ENCODE results near the gene PRODH2.

Gene PRODH2

DNA sequence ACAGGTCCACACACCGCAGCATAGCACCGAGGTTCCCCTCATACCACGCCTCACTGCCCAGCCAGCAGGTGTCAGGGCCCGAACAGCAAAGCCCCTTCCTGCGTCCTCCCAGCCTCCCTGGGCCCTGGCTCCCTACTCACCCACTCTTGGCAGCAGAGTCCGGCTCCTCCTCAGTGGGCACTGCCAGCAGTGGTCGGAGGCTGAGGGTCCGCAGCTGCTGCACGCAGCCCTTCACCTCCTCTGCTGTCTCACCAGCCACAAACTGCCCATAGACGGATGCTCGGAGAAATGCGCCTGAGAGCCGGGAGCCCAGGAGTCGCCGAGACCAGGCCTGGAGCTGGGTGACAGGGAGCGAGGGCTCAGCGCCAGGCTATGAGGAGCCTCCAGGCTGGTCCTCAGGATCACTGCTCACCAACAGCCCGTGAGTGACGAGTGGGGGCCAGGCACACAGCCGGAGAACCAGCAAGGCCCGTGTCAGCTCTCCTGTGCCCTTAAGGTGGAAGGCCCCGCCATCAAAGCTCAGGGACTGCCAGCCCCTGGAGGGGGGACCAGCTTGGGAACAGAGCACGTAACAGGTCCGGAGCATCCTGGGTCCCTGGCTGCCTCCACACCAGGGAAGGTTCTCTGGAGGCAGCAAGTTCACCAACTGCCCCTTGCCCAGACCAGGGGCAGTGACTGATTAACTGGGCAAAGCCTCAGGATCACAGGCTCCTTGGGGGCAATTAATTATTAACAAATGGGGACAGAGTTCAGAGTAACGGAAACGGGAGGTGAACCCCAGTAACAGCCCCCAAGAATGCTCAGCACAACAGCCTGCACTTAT, at the start of gene PRODH2:
Gene PRODH2 (minus strand): TSS at position 626 of the 823 bp plus-strand sequence. CDS start 40 bp downstream, at position 586.
- DNase-seq = no peak

DNA sequence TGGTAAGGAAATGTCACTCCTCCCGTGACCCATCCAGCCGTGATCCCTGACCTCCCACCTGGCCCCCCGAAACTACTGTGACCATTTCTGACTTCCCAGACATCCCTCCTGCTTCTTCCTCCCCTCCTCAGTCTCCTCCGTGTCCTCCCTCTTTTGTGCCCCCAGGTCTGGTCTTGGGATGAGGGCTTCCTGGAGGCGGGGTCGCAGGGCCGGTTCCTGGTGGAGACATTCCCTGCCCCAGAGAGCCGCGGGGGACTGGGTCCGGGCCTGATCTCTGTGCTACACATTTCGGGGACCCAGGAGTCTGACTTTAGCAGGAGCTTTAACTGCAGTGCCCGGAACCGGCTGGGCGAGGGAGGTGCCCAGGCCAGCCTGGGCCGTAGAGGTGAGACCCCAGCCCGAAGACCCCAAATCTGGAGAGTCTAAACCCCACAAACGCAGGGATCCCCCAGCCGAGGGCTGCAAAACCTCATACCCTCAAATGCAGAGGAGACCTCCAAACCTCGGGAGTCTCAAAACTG, 49.1 kb upstream of the PRODH2 start:
- DNase-seq = no peak

DNA sequence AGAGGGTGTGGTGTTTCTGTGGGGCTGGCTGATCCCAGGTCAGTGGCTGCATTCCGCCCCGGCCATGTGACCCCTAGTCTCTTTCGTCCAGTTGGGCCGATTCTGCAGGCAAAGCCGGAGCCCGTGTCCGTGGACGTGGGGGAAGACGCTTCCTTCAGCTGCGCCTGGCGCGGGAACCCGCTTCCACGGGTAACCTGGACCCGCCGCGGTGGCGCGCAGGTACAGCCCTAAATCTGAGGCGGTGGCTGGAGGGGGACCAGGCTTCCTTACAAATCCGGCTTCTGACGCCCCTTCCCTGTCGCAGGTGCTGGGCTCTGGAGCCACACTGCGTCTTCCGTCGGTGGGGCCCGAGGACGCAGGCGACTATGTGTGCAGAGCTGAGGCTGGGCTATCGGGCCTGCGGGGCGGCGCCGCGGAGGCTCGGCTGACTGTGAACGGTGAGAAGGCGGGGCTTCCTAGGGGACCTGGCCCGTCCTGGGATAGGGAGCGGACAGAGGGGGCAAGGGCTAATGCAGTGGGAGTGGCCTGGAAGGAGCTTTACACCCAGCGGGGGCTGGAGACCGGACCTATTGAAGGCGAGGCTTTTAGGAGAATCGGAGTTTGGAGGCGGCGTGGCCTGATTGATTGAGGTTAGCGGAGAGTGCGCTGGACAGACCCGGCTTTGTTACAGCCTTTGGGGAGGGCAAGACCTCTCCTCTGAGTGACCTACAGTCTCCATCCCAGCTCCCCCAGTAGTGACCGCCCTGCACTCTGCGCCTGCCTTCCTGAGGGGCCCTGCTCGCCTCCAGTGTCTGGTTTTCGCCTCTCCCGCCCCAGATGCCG, 48.4 kb upstream of the PRODH2 start:
- DNase-seq = no peak

GRCh38 chr19:35860436-35860817, 47.8 kb upstream of the PRODH2 start:
- no peak for DNase-seq

GRCh38 chr19:35859414-35859813, 46.8 kb upstream of the PRODH2 start:
- no peak for DNase-seq

DNA sequence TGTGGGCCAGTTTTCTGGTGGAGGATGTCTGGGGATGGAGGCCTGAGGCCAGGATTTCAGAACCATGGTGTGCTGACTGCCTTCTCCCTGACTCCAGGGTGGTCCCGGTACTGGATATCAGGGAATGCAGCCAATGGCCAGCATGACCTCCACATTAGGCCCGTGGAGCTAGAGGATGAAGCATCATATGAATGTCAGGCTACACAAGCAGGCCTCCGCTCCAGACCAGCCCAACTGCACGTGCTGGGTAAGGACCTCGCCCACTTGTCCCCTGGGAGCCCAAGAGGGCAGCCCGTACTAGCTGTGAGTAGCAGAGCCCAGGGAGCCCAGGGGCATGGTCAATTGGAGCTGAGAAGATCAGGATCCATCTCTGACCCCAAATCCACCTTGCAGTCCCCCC, 45.7 kb upstream of the PRODH2 start:
- no peak for DNase-seq

- no peak for DNase-seq
These were observed 44.0 kb upstream of the PRODH2 start, which contains the start of gene KIRREL2 for GRCh38 chr19:35856546-35857149. TSS of gene KIRREL2 (plus strand) at chr19:35856911. CDS start at chr19:35857120, 209 bp downstream.

- no peak for DNase-seq
These were observed 40.6 kb upstream of the PRODH2 start for GRCh38 chr19:35853038-35853756.

GRCh38 chr19:35852029-35852780, 39.6 kb upstream of the PRODH2 start, which contains the start of gene NPHS1:
TSS of gene NPHS1 (minus strand) at chr19:35852504. CDS start at chr19:35851837, 667 bp downstream.
- DNase-seq = no peak

DNA sequence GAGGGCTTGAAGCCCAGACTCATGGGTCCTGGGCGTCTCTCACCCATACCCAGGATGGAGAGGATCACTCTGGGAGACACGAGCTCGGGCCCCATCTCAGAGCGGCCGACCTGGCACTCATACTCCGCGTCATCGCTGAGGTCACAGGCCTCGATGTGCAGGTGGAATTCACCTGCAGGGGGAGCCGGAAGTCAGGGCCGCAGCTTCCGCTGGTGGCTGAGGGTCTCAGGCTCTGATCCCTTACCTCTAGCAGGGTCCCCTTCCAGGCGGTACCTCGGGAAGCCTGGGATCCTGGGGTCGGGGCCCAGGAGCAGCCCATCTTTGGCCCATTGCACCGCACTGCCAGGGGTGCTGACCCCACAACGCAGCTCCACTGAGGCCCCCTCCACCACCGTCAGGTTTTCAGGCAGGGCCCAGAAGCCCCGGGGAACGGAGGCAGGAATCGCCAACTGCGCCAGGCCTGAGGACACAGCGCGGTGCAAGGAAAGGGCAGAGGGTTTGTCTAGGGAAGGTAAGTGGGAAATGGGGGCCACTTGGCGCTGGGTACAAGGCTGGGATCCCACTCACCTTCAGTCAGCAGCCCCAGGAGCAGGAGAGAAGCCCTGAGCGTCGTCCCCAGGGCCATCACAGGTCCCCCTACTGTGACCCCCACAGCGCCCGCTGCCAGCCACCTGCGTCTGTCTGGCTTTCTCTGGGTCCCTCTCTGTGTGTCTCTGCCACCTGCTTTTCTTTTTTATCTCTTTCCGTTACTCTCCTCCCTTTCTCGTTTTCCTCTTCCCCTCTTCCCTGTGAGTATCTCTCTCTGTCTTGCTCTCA, 38.8 kb upstream of the PRODH2 start:
- no peak for DNase-seq

DNA sequence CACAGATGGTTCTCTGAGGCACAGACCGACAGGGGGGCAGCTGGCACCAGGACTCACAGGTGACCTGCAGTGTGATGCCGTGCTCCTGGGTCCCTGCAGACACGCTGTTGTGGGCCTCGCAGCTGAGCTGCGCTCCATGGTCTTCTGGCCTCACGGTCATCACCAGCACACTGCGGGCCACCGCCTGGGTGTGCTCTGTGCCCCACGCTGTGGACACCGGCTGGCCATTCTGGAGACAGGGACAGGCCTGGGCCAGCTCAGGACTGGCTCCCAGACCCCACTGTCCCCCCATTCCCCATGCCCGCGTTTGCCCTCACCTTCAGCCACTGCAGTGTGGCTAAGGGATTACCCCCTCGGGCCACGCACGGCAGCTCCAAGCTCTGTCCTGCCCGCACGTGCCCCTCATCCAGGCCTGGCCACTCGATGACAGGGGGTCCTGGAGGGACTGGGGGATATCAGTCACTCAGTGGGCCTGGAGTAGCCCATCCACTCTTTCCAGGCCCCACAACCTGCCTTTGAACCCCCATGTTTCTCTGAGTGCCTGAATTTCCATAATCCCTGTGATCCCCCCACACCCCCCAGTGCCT, 36.4 kb upstream of the PRODH2 start:
- DNase-seq = no peak

- DNase-seq = no peak
These were observed 35.8 kb upstream of the PRODH2 start for GRCh38 chr19:35848486-35848885.

DNA sequence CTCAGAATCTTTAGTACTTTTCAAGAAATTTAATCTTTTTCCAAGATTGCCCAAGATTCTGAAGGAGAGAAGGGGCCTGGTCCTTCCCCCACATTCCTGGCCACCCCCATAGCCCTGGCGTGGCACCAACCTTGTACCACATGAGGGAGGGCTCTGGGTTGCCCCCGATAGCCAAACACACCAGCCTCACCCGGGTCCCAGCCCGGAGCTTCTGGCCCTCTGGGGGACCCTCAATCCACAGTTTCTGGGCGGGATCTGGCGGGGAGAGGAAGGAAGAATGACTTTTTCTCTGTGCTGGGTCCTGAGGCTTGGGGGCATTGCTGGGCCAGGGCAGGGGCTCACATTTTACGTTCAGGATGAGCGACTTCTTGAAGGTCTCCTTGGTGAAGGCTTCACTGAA, 35.3 kb upstream of the PRODH2 start:
- DNase-seq = no peak

DNA sequence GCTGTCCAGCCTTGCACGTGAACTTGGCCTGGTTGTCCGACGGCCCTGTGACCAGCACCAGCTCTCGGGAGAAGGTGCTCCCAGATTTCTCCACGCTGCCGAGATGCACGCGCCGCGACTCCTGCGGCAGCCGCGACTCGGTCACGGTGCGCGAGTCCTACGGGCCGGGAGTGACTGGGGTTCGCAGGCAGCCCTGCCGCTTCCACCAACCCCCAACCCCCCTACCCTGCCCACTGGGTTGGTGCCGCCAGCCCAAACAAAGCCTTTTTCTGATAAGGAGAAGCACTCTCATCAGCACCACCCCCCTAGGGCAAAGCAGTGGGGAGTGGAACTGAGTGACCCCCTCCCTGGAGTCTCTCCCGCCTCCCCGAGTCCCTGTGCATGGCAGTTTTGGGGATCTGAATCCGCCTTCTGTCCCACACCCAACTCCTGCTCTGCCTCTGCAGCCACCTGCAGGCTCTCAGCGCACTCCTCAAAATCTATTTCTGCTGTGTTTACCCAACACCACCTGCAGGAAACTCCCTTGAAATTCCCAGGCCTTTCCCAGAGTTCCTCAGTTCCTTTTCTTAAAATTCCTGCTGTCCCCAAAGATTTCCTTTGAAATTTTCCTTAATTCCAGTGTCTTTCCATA, 33.5 kb upstream of the PRODH2 start:
- no peak for DNase-seq

- no peak for DNase-seq
These were observed 32.8 kb upstream of the PRODH2 start for GRCh38 chr19:35845215-35846037.

- no peak for DNase-seq
These were observed 32.0 kb upstream of the PRODH2 start for GRCh38 chr19:35844482-35845214.

GRCh38 chr19:35843676-35844481, 31.2 kb upstream of the PRODH2 start:
- DNase-seq = no peak
